NT2/D1 (cell line): ENCODE measurements around the gene NBAS.
"Not testable (repeated sequence)": the region's sequence is repeated elsewhere in the genome, so short reads cannot be mapped to it uniquely, and the experiment has no call there.

ENCODE experiments used
- DNase-seq: peaks from one replicate; pipeline ENCODE4 v3.0.0-alpha.2; 2011; ENCODE audit warnings: low read depth, low spot score
- H3K27me3 ChIP-seq: 2 replicates; pipeline ENCODE4 v1.6.0; 2011; ENCODE audit warnings: mild to moderate bottlenecking; ENCODE audit not compliant: insufficient read length, insufficient read depth
- H3K36me3 ChIP-seq: 2 replicates; pipeline ENCODE4 v1.6.1; 2011; ENCODE audit warnings: mild to moderate bottlenecking, low read length, mixed read lengths; ENCODE audit not compliant: insufficient read depth, insufficient read length
- H3K4me1 ChIP-seq: 2 replicates; pipeline ENCODE4 v1.5.1; 2011; ENCODE audit not compliant: insufficient read depth, insufficient read length
- H3K4me3 ChIP-seq: 2 replicates; pipeline ENCODE4 v1.5.1; 2011; ENCODE audit warnings: low read depth; ENCODE audit not compliant: insufficient read length
- H3K9ac ChIP-seq: 2 replicates; pipeline ENCODE4 v1.6.0; 2011; ENCODE audit warnings: low read depth; ENCODE audit not compliant: insufficient read length
- H3K9me3 ChIP-seq: 2 replicates; pipeline ENCODE4 v1.5.1; 2011; ENCODE audit warnings: mild to moderate bottlenecking, low read length; ENCODE audit not compliant: insufficient read depth
- SUZ12 ChIP-seq: IDR thresholded peaks from 2 replicates; pipeline ENCODE4 v1.6.1; 2011; ENCODE audit not compliant: insufficient read length, insufficient read depth; ENCODE audit errors: extremely low read depth
- YY1 ChIP-seq: IDR thresholded peaks from 2 replicates; pipeline ENCODE4 v1.6.1; 2011; ENCODE audit not compliant: insufficient read length, insufficient read depth
- ZNF274 ChIP-seq: IDR thresholded peaks from 2 replicates; pipeline ENCODE4 v1.6.1; 2011; ENCODE audit warnings: mild to moderate bottlenecking, low read depth, low read length

NBAS gene

DNA sequence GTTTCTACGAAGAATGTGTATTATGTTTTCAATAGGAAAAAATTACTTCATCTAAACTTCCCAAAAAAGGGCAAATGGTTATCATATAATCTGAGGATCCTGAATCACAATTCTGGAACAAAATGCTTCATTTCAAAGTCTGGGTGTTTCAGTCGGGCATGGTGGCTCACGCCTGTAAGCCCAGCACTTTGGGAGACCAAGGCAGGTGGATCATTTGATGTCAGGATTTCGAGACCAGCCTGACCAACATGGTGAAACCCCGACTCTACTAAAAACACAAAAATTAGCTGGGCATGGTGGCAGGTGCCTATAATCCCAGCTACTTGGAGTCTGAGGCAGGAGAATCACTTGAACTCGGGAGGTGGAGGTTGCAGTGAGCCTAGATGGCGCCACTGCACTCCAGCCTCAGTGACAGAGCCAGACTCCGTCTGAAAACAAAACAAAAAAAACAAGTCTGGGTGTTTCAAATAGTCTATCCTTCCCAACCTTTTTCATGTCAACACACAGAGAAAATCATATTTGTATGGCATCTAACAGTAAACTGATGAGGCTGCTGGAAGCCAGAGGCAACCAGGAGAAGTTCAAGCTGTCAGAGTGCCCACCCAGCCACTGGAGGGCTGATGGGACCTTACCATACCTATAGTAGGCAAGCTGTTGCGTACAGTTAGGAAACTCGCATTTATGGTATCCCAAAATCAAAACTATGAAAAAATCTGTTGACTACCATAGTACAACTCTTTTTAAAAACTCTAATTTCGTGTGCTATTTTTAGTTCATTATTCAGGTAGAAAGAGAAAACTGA is 14.6 kb downstream of the NBAS start:
- H3K4me1 ChIP-seq: no peaks in the 10 kb centered on the region
- no peaks in the 10 kb centered on the region for H3K9me3 ChIP-seq
- TF ChIP-seq SUZ12: no peak
- no peak for TF ChIP-seq ZNF274
- TF ChIP-seq YY1: no peak
- H3K9ac ChIP-seq: no peak overlapping the region
- H3K4me3 ChIP-seq: no peak overlapping the region
- peaks cover 3% of the 10 kb centered on the region for H3K36me3 ChIP-seq
- DNase-seq: no peak
- no peaks in the 10 kb centered on the region for H3K27me3 ChIP-seq

DNA sequence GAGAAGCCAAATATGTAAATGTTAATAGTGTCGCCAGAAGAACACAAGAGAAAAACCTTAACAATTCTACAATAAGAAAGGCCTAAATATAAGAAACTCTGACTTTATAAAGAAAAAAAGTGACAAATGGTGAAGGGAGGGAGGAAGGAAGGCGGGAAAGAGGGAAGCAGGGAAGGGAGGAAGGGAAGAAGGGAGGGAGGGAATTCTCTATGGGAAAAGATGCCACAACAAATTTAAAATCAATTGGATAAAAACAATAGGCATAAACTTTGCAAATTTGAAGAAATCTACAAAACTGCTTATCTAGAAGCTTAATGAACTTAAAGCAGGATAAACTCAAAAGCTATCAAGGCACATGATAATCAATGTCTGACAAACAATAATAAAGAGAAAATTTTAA is 16.9 kb downstream of the NBAS start:
- no peak overlapping the region for H3K4me3 ChIP-seq
- DNase-seq: no peak

DNA sequence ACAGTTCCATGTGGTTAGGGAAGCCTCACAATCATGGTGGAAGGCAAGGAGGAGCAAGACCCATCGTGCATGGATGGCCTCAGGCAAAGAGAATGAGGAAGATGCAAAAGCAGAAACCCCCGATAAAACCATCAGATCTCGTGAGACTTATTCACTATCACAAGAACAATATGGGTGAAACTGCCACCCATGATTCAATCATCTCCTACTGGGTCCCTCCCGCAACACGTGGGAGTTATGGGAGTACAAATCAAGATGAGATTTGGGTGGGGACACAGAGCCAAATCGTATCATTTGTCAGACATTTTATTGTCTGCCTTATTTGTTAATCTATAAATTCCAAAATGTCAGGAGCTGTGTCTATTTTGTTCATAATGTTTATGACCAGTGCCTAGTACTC is 17.6 kb downstream of the NBAS start:
- DNase-seq: no peak
- Histone ChIP-seq H3K4me3 (no peak overlapping the region), H3K9me3 (no peaks in the 10 kb centered on the region), H3K27me3 (no peaks in the 10 kb centered on the region), H3K4me1 (no peaks in the 10 kb centered on the region), H3K36me3 (peaks cover 3% of the 10 kb centered on the region), H3K9ac (no peak overlapping the region)
- no peak for TF ChIP-seq YY1
- TF ChIP-seq ZNF274: no peak
- no peak for TF ChIP-seq SUZ12

More for the DNA sequence above, 16.9 kb downstream of the NBAS start:
- Histone ChIP-seq H3K4me1 (no peaks in the 10 kb centered on the region), H3K9ac (no peak overlapping the region), H3K9me3 (no peaks in the 10 kb centered on the region), H3K36me3 (peaks cover 3% of the 10 kb centered on the region), H3K27me3 (no peaks in the 10 kb centered on the region)
- TF ChIP-seq YY1 (no peak), SUZ12 (no peak), ZNF274 (no peak)

DNA sequence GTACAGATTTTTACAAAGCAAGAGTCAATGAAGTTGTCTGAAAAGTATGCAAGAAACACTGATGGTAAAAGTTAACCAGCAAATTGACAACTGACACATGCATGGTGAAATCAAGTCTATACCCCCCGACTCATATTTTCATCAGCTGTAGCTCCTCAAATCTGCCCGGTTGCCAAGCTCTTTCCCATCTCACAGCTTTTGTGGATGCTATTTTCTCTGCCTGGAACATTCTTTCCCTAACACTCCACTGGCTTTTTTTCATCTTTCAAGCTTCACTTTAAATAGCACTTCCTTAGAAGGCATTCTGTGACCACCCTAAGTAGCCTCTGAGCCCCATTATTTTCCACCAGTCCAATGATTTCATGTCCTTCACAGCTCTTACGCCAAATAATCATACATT is 18.1 kb downstream of the NBAS start:
- TF ChIP-seq SUZ12 (no peak), YY1 (no peak), ZNF274 (no peak)
- no peak overlapping the region for H3K4me3 ChIP-seq
- no peaks in the 10 kb centered on the region for H3K9me3 ChIP-seq
- no peaks in the 10 kb centered on the region for H3K27me3 ChIP-seq
- H3K9ac ChIP-seq: no peak overlapping the region
- no peaks in the 10 kb centered on the region for H3K4me1 ChIP-seq
- H3K36me3 ChIP-seq: peaks cover 3% of the 10 kb centered on the region
- no peak for DNase-seq

DNA sequence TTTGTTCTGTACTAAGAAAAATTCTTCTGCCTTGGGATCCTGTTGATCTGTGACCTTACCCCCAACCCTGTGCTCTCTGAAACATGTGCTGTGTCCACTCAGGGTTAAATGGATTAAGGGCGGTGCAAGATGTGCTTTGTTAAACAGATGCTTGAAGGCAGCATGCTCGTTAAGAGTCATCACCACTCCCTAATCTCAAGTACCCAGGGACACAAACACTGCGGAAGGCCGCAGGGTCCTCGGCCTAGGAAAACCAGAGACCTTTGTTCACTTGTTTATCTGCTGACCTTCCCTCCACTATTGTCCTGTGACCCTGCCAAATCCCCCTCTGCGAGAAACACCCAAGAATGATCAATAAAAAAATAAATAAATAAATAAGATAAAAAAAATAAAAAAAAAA is 18.9 kb downstream of the NBAS start:
- H3K4me1 ChIP-seq, DNase-seq, H3K4me3 ChIP-seq, H3K9ac ChIP-seq, H3K9me3 ChIP-seq, H3K27me3 ChIP-seq, H3K36me3 ChIP-seq: not testable (repeated sequence)

DNA sequence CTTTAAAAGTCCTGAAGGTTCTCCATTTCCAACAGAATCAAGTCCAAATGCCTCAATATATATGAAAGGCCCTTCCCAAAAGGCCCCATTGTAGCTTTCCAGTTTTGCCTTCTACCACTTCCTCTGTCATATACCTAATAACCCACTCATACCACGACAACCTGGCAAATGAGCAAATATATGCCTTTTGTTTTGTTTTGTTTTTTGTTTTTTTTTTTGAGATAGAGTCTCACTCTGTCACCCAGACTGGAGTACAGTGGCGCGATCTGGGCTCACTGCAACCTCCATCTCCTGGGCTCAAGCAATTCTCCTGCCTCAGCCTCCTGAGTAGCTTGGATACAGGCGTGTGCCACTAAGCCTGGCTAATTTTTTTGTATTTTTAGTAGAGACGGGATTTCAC is 20.6 kb downstream of the NBAS start:
- H3K9ac ChIP-seq, H3K36me3 ChIP-seq: not testable (repeated sequence)

DNA sequence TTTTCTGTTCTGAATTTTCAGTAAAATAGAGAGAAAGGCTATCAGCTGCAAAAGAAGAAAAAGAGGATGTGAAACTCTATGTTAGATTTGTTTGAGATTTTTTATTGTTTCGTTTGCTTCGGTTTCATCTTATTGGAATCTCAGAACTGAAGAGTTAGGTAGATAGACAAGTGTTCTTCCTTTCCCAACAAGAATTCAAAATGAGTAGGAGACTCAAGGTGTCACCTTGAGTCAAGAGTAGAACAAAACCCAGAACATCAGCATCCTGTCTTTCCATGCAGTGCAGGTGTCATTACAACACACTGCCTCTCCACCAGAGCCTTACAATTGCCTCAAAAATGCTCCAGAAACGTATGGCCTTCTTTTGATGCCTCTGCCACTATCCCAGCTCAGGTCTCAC is 21.1 kb downstream of the NBAS start:
- DNase-seq: no peak

More for the DNA sequence above, 20.6 kb downstream of the NBAS start:
- not testable (repeated sequence) for DNase-seq, H3K4me3 ChIP-seq, H3K27me3 ChIP-seq, H3K4me1 ChIP-seq, H3K9me3 ChIP-seq

DNA sequence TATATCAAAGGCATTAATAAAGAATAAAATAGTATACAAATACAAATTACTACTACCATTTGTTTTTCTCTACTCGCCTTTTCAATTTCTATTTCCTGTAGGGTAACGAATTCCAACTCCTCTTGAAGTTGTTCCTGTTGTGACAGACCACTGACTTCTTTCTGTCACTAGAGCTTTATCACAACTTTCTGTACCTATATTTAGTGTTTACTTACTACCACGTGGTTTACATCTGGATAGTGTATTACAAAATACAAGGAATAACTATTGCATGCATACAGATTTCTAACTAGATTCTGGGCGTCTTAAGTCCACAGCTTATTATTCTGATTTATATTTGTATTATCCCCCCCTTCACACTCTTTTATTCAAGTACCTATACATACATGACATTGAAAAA is 22.3 kb downstream of the NBAS start:
- no peak for DNase-seq
- no peak overlapping the region for H3K4me3 ChIP-seq
- H3K9me3 ChIP-seq: no peaks in the 10 kb centered on the region
- no peak for TF ChIP-seq ZNF274
- TF ChIP-seq YY1: no peak
- no peak for TF ChIP-seq SUZ12
- H3K4me1 ChIP-seq: no peaks in the 10 kb centered on the region
- H3K36me3 ChIP-seq: no peaks in the 10 kb centered on the region
- no peak overlapping the region for H3K9ac ChIP-seq
- no peaks in the 10 kb centered on the region for H3K27me3 ChIP-seq

More for the DNA sequence above, 21.1 kb downstream of the NBAS start:
- Histone ChIP-seq H3K9me3 (no peaks in the 10 kb centered on the region), H3K4me3 (no peak overlapping the region), H3K36me3 (peaks cover 3% of the 10 kb centered on the region), H3K4me1 (no peaks in the 10 kb centered on the region), H3K27me3 (no peaks in the 10 kb centered on the region), H3K9ac (no peak overlapping the region)
- TF ChIP-seq SUZ12 (no peak), YY1 (no peak)
